ENCODE data around the gene NKX2-3. TPM values are rescaled to one million over a fixed set of nuclear protein-coding genes. Genes with fewer than 3 reads are reported as not detected.

The NKX2-3 gene
- total RNA-seq, 3 donors from 2014 or later = 4.9 to 38.5 (median 11.0) TPM

DNA sequence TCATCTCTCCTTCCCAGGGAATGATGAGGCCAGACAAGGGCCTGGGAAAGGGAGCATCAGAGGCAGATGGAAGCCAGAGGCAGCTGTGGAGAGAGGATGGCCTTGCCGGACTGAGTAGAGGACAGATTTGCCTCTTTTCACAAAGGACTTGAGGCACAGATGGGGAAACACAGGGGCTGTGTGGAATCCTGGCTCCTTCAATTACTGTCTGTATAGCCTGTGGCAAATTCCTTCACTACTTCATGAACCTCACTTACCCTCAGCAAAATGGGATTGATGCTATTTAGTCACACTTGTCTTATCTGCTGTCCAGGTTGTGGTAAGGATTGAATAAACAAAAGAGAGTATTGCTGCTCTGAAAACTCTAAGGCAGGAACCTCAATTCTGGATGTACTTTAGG is 47.2 kb downstream of the NKX2-3 start:
- Histone ChIP-seq H3K9me3 (no peaks in the 10 kb centered on the region), H3K4me3 (no peak overlapping the region), H3K36me3 (ENCODE audit: low read depth) (no peaks in the 10 kb centered on the region), H3K4me1 (ENCODE audit: low read depth) (no peaks in the 10 kb centered on the region)
- DNase-seq (no peak), ATAC-seq (no peak)
- intact Hi-C loops (cut with DNase I, micrococcal nuclease) = no loop called here
- TF ChIP-seq, protein P1, sequence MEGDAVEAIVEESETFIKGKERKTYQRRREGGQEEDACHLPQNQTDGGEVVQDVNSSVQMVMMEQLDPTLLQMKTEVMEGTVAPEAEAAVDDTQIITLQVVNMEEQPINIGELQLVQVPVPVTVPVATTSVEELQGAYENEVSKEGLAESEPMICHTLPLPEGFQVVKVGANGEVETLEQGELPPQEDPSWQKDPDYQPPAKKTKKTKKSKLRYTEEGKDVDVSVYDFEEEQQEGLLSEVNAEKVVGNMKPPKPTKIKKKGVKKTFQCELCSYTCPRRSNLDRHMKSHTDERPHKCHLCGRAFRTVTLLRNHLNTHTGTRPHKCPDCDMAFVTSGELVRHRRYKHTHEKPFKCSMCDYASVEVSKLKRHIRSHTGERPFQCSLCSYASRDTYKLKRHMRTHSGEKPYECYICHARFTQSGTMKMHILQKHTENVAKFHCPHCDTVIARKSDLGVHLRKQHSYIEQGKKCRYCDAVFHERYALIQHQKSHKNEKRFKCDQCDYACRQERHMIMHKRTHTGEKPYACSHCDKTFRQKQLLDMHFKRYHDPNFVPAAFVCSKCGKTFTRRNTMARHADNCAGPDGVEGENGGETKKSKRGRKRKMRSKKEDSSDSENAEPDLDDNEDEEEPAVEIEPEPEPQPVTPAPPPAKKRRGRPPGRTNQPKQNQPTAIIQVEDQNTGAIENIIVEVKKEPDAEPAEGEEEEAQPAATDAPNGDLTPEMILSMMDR (IDR thresholded peaks at IDR 0.05) = no peak

GRCh38 chr10:99582255-99582770 is 49.6 kb downstream of the NKX2-3 start:
- Histone ChIP-seq H3K4me3 (no peak overlapping the region), H3K36me3 (ENCODE audit: low read depth) (no peaks in the 10 kb centered on the region), H3K9me3 (no peaks in the 10 kb centered on the region), H3K4me1 (ENCODE audit: low read depth) (no peaks in the 10 kb centered on the region)
- TF ChIP-seq, protein P1 (IDR thresholded peaks at IDR 0.05) = no peak
- intact Hi-C loops (cut with DNase I, micrococcal nuclease) = no loop called here
- DNase-seq = no peak
- no peak for ATAC-seq

DNA sequence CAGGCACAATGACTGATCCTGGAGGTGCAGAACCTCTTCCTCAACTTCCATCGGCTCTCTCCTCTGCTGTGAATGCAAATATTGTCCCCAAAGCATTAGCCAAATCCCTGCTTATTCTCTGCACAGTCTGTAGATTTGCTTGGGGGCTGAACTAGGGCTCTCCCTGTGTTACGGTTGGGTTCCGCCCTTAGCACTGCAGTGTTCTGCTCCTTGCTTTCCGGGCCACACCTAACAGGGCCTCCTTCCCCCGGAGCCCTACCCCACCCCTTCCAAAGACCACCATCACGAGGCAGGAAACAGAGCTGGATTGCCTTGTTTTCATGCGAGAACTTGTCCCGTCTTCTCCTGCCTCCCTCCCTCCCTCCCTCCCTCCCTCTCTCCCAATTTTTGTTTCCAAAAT is 50.9 kb downstream of the NKX2-3 start:
- DNase-seq (no peak), ATAC-seq (no peak)
- Histone ChIP-seq H3K4me1 (ENCODE audit: low read depth) (no peaks in the 10 kb centered on the region), H3K9me3 (no peaks in the 10 kb centered on the region), H3K36me3 (ENCODE audit: low read depth) (no peaks in the 10 kb centered on the region), H3K4me3 (no peak overlapping the region)
- intact Hi-C loops (cut with DNase I, micrococcal nuclease) = no loop called here
- TF ChIP-seq, protein P1 (IDR thresholded peaks at IDR 0.05) = no peak

Other genes starting within 250 kb of the NKX2-3 start
- 1 to 10 TPM in 1 of 3 donors, under 1 TPM in 2; 0.24 to 1.2 (median 0.38) TPM for gene CNNM1, start 203.6 kb upstream of the NKX2-3 start, total RNA-seq
- 100 to 1,000 TPM in 2 of 3 donors, 10 to 100 TPM in 1; 56.7 to 105 (median 101) TPM for gene GOT1, start 102.3 kb upstream of the NKX2-3 start, total RNA-seq
- 10 to 100 TPM; 38.2 to 64.4 (median 39.6) TPM for gene SLC25A28, start 87.5 kb downstream of the NKX2-3 start, total RNA-seq
- gene ENTPD7, start 126.6 kb downstream of the NKX2-3 start, total RNA-seq = 10 to 100 TPM; 10.2 to 20.5 (median 14.3) TPM
- gene COX15, start 199.2 kb downstream of the NKX2-3 start, total RNA-seq = 10 to 100 TPM; 34.0 to 51.3 (median 46.1) TPM
- gene CUTC, start 199.3 kb downstream of the NKX2-3 start, total RNA-seq = 10 to 100 TPM; 10.7 to 22.1 (median 11.4) TPM
- gene ABCC2, start 249.7 kb downstream of the NKX2-3 start, total RNA-seq = 1 to 10 TPM in 2 of 3 donors, under 1 TPM in 1; 0.69 to 1.6 (median 1.6) TPM

Data from mucosa of descending colon (tissue), 3 donors.